ENCODE measurements around the gene ALDH1A3.

GRCh38 chr15:100881573-100882336 lies 2.1 kb downstream of the ALDH1A3 start:
- TF ChIP-seq ZFP30 (CRISPR knock-in tag; IDR thresholded peaks at IDR 0.05): no peak
- TF ChIP-seq GLIS3 (CRISPR knock-in tag; IDR thresholded peaks at IDR 0.05): no peak
